BE2C (cell line): Measurements from ENCODE around the gene COLGALT1.

Source experiments
- DNase-seq: peaks from one replicate; pipeline ENCODE4 v3.0.0-alpha.2; 2020
- H3K27me3 ChIP-seq: fragments of 250-450 bp; sonication (Bioruptor Pico); 2 replicates; pipeline ENCODE4 v1.5.1; 2020; ENCODE audit warnings: mild to moderate bottlenecking
- H3K36me3 ChIP-seq: fragments of 250-450 bp; sonication (Bioruptor Pico); 2 replicates; pipeline ENCODE4 v1.5.1; 2020; ENCODE audit warnings: mild to moderate bottlenecking
- H3K4me1 ChIP-seq: fragments of 250-450 bp; sonication (Bioruptor Pico); 2 replicates; pipeline ENCODE4 v1.5.1; 2020
- H3K4me3 ChIP-seq: 2 replicates; pipeline ENCODE4 v1.5.1; 2011; ENCODE audit warnings: low read depth, low read length
- H3K9me3 ChIP-seq: fragments of 250-450 bp; sonication (Bioruptor Pico); 2 replicates; pipeline ENCODE4 v1.5.1; 2020
- CTCF ChIP-seq: IDR thresholded peaks from 2 replicates; pipeline ENCODE4 v1.5.1; 2012; ENCODE audit warnings: mild to moderate bottlenecking, low read depth, low read length

The COLGALT1 gene

GRCh38 chr19:17572638-17573037 lies 17.2 kb downstream of the COLGALT1 start:
- DNase-seq = no peak
- Histone ChIP-seq H3K9me3 (no peaks in the 10 kb centered on the region), H3K4me3 (no peak overlapping the region), H3K36me3 (peaks cover 42% of the 10 kb centered on the region), H3K27me3 (no peaks in the 10 kb centered on the region), H3K4me1 (no peaks in the 10 kb centered on the region)
- TF ChIP-seq CTCF = no peak

- Histone ChIP-seq H3K36me3 (peaks cover 32% of the 10 kb centered on the region), H3K27me3 (no peaks in the 10 kb centered on the region), H3K4me1 (peaks cover 2% of the 10 kb centered on the region; the same call in 1 of the 2 replicates), H3K9me3 (no peaks in the 10 kb centered on the region), H3K4me3 (no peak overlapping the region)
- no peak for DNase-seq
- TF ChIP-seq CTCF = no peak
Measured at GRCh38 chr19:17575871-17576757, 20.7 kb downstream of the COLGALT1 start.

- Histone ChIP-seq H3K9me3 (no peaks in the 10 kb centered on the region), H3K27me3 (no peaks in the 10 kb centered on the region), H3K4me1 (peaks cover 2% of the 10 kb centered on the region; the same call in 1 of the 2 replicates), H3K4me3 (no peak overlapping the region), H3K36me3 (peaks cover 37% of the 10 kb centered on the region)
- DNase-seq = peak; percentile 70
- TF ChIP-seq CTCF = no peak
Measured at GRCh38 chr19:17576758-17577456, 21.5 kb downstream of the COLGALT1 start.

GRCh38 chr19:17577457-17578097 lies 22.1 kb downstream of the COLGALT1 start:
- no peak for DNase-seq
- H3K9me3 ChIP-seq = no peaks in the 10 kb centered on the region
- H3K4me1 ChIP-seq = peaks cover 2% of the 10 kb centered on the region; the same call in 1 of the 2 replicates
- TF ChIP-seq CTCF = no peak
- H3K27me3 ChIP-seq = no peaks in the 10 kb centered on the region
- H3K36me3 ChIP-seq = peaks cover 40% of the 10 kb centered on the region
- no peak overlapping the region for H3K4me3 ChIP-seq

- H3K36me3 ChIP-seq = peaks cover 37% of the 10 kb centered on the region
- H3K27me3 ChIP-seq = no peaks in the 10 kb centered on the region
- TF ChIP-seq CTCF = no peak
- H3K4me3 ChIP-seq = peak overlapping the region; percentile 32
- peak; percentile 93 for DNase-seq
- no peaks in the 10 kb centered on the region for H3K9me3 ChIP-seq
- H3K4me1 ChIP-seq = peaks cover 2% of the 10 kb centered on the region; the same call in 1 of the 2 replicates
Measured at GRCh38 chr19:17579661-17580244, 24.3 kb downstream of the COLGALT1 start.
